Panc1 (cell line): ENCODE data around the gene GNAT2. TPM values are rescaled to one million over a fixed set of nuclear protein-coding genes. Genes with fewer than 3 reads are reported as not detected.

Source experiments
- ATAC-seq: fragments of 200-7000 bp; cut with Tn5 transposase; 2 replicates; pipeline ENCODE4 v1.9.1; 2020; ENCODE audit warnings: mild to moderate bottlenecking, moderate library complexity
- Bru-seq: library from RNA; stranded (reverse); fragments of 400-500 nt; gene quantifications from one replicate; lab custom pipeline; 2021; lab: Mats Ljungman, UMichigan
- BruChase-seq, 2 experiments: library from RNA; stranded (reverse); fragments of 400-500 nt; gene quantifications; one replicate each; lab custom pipeline; 2021; lab: Mats Ljungman, UMichigan
- BruUV-seq: library from RNA; stranded (reverse); fragments of 400-500 nt; replicated peaks from 2 replicates; lab custom pipeline; 2021; lab: Mats Ljungman, UMichigan
- CTCF ChIA-PET: fragments of 300-600 bp; sonication (Branson Sonifier 250); formaldehyde crosslinking; loops from one replicate; lab custom pipeline; 2022; ENCODE audit warnings: antibody characterized with exemption; lab: Charles Lee
- POLR2A ChIA-PET: fragments of 300-600 bp; sonication (Branson Sonifier 250); formaldehyde crosslinking; loops from one replicate; lab custom pipeline; 2022; ENCODE audit warnings: antibody characterized with exemption; lab: Charles Lee
- DNase-seq: peaks from one replicate; pipeline ENCODE4 v3.0.0-alpha.2; 2010; ENCODE audit warnings: low read depth, low spot score
- H3K27ac ChIP-seq: 2 replicates; pipeline ENCODE4 v1.5.1; 2011; ENCODE audit warnings: mild to moderate bottlenecking, low read length, inconsistent platforms
- H3K27me3 ChIP-seq: fragments of 200-500 bp; sonication (Bioruptor generic); 2 replicates; pipeline ENCODE4 v1.6.0; 2014; ENCODE audit warnings: low read length, inconsistent platforms; ENCODE audit not compliant: control insufficient read depth, insufficient read depth
- H3K36me3 ChIP-seq: fragments of 200-500 bp; sonication (Bioruptor generic); 2 replicates; pipeline ENCODE4 v1.5.1; 2014; ENCODE audit warnings: inconsistent platforms, mild to moderate bottlenecking, low read length, moderate library complexity; ENCODE audit not compliant: control insufficient read depth, insufficient read depth
- H3K4me1 ChIP-seq: 2 replicates; pipeline ENCODE4 v1.5.1; 2011; ENCODE audit warnings: inconsistent platforms, mild to moderate bottlenecking, low read length, moderate library complexity; ENCODE audit not compliant: control insufficient read depth, insufficient read depth
- H3K4me3 ChIP-seq, 2 experiments: 2 replicates each; pipeline ENCODE4 v1.5.1; 2011 to 2012; ENCODE audit warnings: low read depth in 2 of 2, low read length in 2 of 2, mild to moderate bottlenecking in 2 of 2, inconsistent platforms in 1 of 2, moderate library complexity in 1 of 2
- H3K9me3 ChIP-seq: fragments of 200-500 bp; sonication (Bioruptor generic); 2 replicates; pipeline ENCODE4 v1.5.1; 2014; ENCODE audit warnings: low read depth, mild to moderate bottlenecking, inconsistent platforms, low read length, moderate library complexity; ENCODE audit not compliant: control insufficient read depth, insufficient read depth
- POLR2AphosphoS5 ChIP-seq: IDR thresholded peaks from 2 replicates; pipeline ENCODE4 v1.6.1; 2012; ENCODE audit warnings: mild to moderate bottlenecking, low read depth, low read length, moderate library complexity
- SIN3A ChIP-seq: IDR thresholded peaks from 2 replicates; pipeline ENCODE4 v1.6.1; 2012; ENCODE audit warnings: low read depth, mild to moderate bottlenecking, low read length, moderate library complexity, borderline replicate concordance; ENCODE audit not compliant: insufficient read depth
- TCF7L2 ChIP-seq: IDR thresholded peaks from 2 replicates; pipeline ENCODE4 v1.6.1; 2011; ENCODE audit warnings: mild to moderate bottlenecking, low read depth, low read length, inconsistent platforms
- in situ Hi-C: cut with HindIII; loops from 2 replicates; pipeline ENCODE4 v1.10.0; 2016; ENCODE audit warnings: low sequenced_read_pairs, low pct_unique_long_range_greater_than_20kb
- intact Hi-C: fragments of 100-400 bp; cut with micrococcal nuclease; formaldehyde crosslinking; loops from one replicate; pipeline ENCODE4 v1.10.0; 2022; ENCODE audit not compliant: unreplicated experiment
- long read RNA-seq: library from polyadenylated mRNA; unstranded; transcript quantifications from one replicate; pipeline ENCODE4 v2.0.0, GENCODE V29; 2021; ENCODE audit not compliant: unreplicated experiment
- polyA plus RNA-seq: library from polyadenylated mRNA; unstranded; fragments of >200 nt; gene quantifications from one replicate; pipeline ENCODE4 v1.2.1, GENCODE V29; 2012; ENCODE audit warnings: missing spikeins; ENCODE audit not compliant: insufficient read length
- total RNA-seq: library from RNA; stranded (reverse); gene quantifications from one replicate; pipeline ENCODE4 v1.2.1, GENCODE V29; 2021; ENCODE audit not compliant: unreplicated experiment
- TF ChIP-seq, protein P1 (sequence below), 2 experiments: IDR thresholded peaks; 2 replicates each; pipeline ENCODE4 v1.6.1; 2011 to 2012; ENCODE audit warnings: low read depth in 2 of 2, control low read depth in 1 of 2, low read length in 1 of 2, mild to moderate bottlenecking in 1 of 2, moderate library complexity in 1 of 2; ENCODE audit not compliant: insufficient read depth in 1 of 2

Gene GNAT2
- total RNA-seq (0.44 TPM), Bru-seq, nascent RNA (percentile 16 among the genes with signal in this experiment), BruChase-seq, experiment 1, labeled RNA remaining after a 2-hour chase (percentile 15 among the genes with signal in this experiment), BruChase-seq, experiment 2, labeled RNA remaining after a 6-hour chase (percentile 9 among the genes with signal in this experiment)
- polyA plus RNA-seq: not detected
- long read RNA-seq, partial matches to known transcripts: 0 of 2 reads
- long read RNA-seq, other reads (novel, unspliced or antisense): 2 of 2 reads

DNA sequence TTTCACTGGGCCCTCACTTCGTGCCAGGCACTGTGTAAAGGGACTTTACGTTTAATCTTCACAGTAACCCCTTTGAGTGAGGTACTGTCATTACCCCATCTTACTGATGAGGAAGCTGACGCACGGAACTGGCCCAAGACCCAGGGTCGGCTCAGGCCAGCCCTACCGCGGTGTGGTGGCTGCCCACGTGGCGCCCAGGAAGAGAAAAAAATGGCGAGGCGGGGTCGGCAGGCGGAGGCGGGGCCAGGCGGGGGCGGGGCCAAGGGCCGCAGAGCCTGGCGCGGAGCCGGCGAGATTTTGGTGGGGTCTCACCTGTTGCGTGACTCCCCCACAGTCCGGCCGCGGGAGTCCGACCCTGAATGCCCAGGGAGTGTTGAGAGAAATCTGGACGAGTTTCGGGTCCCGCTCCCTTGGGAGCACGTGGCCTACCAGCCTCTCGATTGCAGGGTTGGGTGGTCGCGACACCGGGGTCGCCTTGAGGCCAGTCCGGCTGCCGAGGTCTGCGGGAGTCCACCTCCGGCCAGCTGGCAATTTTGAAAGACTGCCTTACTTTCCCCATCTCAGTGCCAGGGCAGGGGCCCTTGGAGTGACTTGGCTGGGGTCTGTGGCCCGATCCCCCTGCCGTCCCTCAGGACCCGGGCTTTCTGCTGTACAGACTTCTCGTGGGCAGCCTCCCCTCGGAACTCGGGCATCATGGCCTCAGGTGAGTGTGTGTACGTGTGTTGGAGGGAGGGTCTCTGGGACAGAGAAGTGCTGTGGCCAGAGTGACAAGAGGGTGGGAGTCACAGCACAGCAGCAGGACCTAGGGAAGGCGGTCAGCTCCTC is at the start of gene GNAT2, which contains the start of gene AMPD2:
Gene GNAT2 (minus strand): TSS at position 41 of the 825 bp plus-strand sequence. CDS start 6,746 bp downstream, outside the sequence.
Gene AMPD2 (plus strand): TSS at position 262 of the 825 bp plus-strand sequence. CDS start 1,339 bp downstream, outside the sequence.
- DNase-seq: no peak
- TF ChIP-seq POLR2AphosphoS5: peak; percentile 66
- TF ChIP-seq SIN3A: no peak
- no peaks in the 10 kb centered on the region for H3K9me3 ChIP-seq
- no TSS peak for BruUV-seq
- CTCF ChIA-PET: no interaction called here
- no peaks in the 10 kb centered on the region for H3K27me3 ChIP-seq
- intact Hi-C loops: loop anchor here (5.0 kb wide), 1 partner anchor 72 kb away; the partner anchor contains the start of gene GNAI3
- in situ Hi-C loops: no loop called here
- peak within 1 kb of the TSS; percentile 84 to 92 for H3K4me3 ChIP-seq
- peak; percentile 78 for ATAC-seq
- peak within 1 kb of the TSS; percentile 94 for H3K27ac ChIP-seq
- no peaks in the 10 kb centered on the region for H3K36me3 ChIP-seq
- POLR2A ChIA-PET: interaction anchor here (0.6 to 0.8 kb wide), 2 partner anchors 217 to 390 kb away, joined by 3 to 5 read pairs; no protein-coding TSS in a partner anchor
- peaks cover 15% of the 10 kb centered on the region for H3K4me1 ChIP-seq

DNA sequence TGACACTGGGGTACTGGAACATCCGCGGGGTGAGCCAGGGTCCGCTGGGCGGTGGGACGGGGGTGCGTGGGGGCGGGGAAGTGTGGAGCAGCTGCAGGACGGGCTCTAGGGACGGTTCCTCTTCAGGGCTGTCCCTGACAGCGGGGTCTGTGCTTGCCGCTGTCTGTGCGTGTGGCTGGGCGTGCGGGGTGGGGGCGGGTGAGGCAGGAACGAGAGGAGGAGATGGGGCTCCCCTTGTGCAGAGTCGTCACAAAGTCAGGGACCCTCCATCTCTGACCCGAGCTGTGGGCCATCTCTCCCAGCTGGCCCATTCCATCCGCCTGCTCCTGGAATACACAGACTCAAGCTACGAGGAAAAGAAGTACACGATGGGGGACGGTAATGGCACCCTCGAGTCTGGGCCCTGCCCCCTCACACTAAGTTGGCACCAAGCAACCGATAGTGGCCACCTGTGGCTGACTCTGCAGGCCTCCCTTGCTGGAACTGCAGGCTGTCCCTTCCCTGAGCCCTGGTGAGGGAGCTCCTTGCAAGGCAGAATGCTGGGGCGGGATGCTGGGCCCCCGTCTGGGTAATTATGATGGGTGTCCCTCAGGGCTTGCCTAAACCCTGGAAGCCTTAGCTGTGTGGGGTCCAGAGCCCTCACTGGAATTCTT is 48.8 kb upstream of the GNAT2 start:
- in situ Hi-C loops (no loop called here), intact Hi-C loops (no loop called here)
- H3K27me3 ChIP-seq: no peaks in the 10 kb centered on the region
- H3K4me1 ChIP-seq: no peaks in the 10 kb centered on the region
- TF ChIP-seq TCF7L2 (no peak), SIN3A (no peak), POLR2AphosphoS5 (no peak)
- TF ChIP-seq, protein P1, sequence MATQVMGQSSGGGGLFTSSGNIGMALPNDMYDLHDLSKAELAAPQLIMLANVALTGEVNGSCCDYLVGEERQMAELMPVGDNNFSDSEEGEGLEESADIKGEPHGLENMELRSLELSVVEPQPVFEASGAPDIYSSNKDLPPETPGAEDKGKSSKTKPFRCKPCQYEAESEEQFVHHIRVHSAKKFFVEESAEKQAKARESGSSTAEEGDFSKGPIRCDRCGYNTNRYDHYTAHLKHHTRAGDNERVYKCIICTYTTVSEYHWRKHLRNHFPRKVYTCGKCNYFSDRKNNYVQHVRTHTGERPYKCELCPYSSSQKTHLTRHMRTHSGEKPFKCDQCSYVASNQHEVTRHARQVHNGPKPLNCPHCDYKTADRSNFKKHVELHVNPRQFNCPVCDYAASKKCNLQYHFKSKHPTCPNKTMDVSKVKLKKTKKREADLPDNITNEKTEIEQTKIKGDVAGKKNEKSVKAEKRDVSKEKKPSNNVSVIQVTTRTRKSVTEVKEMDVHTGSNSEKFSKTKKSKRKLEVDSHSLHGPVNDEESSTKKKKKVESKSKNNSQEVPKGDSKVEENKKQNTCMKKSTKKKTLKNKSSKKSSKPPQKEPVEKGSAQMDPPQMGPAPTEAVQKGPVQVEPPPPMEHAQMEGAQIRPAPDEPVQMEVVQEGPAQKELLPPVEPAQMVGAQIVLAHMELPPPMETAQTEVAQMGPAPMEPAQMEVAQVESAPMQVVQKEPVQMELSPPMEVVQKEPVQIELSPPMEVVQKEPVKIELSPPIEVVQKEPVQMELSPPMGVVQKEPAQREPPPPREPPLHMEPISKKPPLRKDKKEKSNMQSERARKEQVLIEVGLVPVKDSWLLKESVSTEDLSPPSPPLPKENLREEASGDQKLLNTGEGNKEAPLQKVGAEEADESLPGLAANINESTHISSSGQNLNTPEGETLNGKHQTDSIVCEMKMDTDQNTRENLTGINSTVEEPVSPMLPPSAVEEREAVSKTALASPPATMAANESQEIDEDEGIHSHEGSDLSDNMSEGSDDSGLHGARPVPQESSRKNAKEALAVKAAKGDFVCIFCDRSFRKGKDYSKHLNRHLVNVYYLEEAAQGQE (IDR thresholded peaks at IDR 0.05; ENCODE audit: insufficient read depth in 1 of 2, low read depth in 2 of 2, low read length in 1 of 2): no peak
- H3K4me3 ChIP-seq: peak overlapping the region; percentile 18 to 39
- H3K9me3 ChIP-seq: no peaks in the 10 kb centered on the region
- DNase-seq: no peak
- no TSS peak for BruUV-seq
- ATAC-seq: peak; percentile 44
- POLR2A ChIA-PET: interaction anchor here (0.6 to 0.9 kb wide), 2 partner anchors 28 to 96 kb away, joined by 3 read pairs; no protein-coding TSS in a partner anchor
- no peaks in the 10 kb centered on the region for H3K36me3 ChIP-seq
- CTCF ChIA-PET: no interaction called here
- H3K27ac ChIP-seq: no peak overlapping the region
